Erythroblast (primary cell): ENCODE results near the gene DOCK2.

Experiments used
- GATA1 ChIP-seq: IDR thresholded peaks from 2 replicates; pipeline ENCODE4 v1.6.1; 2011; ENCODE audit warnings: low read depth, mild to moderate bottlenecking, control low read depth, low read length, moderate library complexity
- POLR2A ChIP-seq: IDR thresholded peaks from 2 replicates; pipeline ENCODE4 v1.6.1; 2011; ENCODE audit warnings: mild to moderate bottlenecking, low read length

DNA sequence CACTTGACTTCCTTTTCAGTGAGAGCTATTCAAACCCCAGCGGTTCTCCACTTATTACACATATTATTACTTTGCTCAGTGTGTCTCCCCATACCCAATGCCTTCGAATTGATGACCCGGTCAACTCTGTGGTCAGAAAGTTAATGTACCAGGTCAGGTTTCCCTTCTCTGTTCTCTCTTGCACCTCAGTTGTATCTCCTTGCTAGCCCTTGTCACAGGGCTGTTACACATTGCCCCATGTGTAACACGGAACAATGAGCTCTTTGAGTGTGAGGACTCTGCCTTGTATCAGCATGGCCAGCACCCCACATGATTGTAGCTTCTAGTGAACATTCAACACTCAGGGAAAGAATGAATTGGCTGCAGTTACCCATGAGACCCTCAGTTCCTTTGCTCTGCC is 73.6 kb downstream of the DOCK2 start:
- TF ChIP-seq POLR2A (no peak), GATA1 (no peak)
